NK-92 (cell line): ENCODE measurements around the gene CACNG5.
"Not testable (repeated sequence)": the region's sequence is repeated elsewhere in the genome, so short reads cannot be mapped to it uniquely, and the experiment has no call there.

Source experiments
- DNase-seq: peaks from one replicate; lab custom pipeline; 2025; ENCODE audit not compliant: unreplicated experiment; lab: John Stamatoyannopoulos, UW

Gene CACNG5

GRCh38 chr17:66903296-66903695, 68.4 kb downstream of the CACNG5 start:
- DNase-seq: not testable (repeated sequence)

DNA sequence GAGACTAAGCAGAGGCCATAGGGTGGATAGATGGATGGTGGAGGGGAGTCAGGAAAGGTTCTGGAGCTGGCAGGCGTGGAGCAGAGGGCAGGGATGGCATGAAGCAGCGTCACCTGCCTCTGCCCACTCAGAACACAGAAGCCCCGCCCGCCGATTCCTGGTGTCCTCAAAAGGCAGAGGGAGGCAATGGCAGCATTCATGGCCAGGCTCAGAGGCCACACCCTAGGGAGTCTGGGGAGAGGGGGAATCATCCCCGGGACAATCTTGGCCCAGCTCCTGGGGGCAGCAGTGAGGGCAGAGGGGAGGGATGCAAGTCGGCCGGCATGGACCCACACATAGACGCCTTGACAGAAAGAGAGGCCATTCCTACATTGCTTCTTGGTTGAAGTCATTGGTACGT, 68.9 kb downstream of the CACNG5 start:
- DNase-seq: no peak

DNA sequence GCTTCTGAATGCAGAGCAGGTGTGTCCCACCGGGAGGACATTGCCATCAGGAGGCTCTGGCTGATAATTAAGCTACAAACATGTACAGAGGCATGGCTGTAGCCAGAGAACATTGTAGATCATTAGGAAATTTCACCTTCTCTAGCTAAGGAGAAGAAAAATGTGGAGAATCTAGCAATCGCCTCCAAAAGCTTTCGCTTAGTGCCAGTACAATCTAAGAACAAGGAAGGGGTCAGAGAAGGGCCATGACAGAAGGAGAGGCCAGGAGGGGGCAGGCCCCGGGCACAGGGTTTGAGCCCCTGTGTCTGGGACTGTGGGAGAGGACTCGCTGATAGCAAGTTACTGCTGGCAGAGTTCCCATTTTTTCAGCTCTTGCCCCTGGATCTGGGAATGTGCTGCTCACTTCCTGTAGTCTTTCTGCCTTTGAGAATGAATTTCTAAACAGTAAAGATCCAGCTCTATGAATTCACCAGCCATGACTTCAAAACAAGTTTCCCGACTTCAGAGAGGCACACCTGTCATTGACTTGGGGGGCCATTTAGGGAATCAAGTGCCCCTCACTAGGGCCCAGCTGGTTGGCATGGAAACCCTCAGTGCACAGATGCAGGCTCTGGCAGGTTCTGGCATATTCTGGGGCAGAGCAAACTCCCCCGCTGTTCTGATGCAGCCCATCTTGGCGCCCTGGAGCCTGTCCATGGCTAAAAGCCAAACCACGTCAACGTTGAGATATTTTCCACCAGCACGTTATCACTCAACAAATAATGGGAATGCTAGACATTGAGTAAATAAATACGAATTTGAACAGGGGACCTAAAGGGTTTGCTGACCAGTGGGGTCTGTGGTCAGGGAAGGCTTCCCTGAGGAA, 70.1 kb downstream of the CACNG5 start:
- DNase-seq: no peak

- DNase-seq: no peak
Observed at GRCh38 chr17:66906321-66907278, 71.7 kb downstream of the CACNG5 start.

DNA sequence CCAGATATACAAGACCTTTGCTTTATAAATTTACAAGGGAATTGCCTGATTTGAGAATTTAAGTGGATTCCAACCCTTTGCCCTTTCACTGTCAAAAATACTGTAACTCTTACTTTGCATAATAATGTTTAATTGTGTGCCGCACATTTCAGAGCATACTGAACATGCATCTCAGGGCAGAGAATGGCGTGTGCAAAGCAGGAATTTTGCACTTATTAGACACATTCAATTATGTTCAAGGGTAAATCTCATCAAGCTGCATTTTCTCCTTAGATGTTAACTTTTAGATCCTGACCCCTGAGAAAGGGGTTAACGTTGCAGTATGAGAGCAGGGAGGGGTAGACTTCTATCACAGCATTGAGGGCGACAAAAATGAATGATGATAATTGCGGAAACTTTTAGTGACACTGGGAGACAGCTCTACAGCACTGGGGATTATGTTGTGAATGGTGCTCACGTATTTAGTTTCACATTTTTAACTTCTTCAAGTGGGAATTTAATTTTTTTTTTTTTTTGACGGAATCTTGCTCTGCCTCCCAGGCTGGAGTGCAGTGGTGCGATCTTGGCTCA, 75.0 kb downstream of the CACNG5 start:
- DNase-seq: no peak

- DNase-seq: no peak
Observed at GRCh38 chr17:66910651-66911285, 75.9 kb downstream of the CACNG5 start.

DNA sequence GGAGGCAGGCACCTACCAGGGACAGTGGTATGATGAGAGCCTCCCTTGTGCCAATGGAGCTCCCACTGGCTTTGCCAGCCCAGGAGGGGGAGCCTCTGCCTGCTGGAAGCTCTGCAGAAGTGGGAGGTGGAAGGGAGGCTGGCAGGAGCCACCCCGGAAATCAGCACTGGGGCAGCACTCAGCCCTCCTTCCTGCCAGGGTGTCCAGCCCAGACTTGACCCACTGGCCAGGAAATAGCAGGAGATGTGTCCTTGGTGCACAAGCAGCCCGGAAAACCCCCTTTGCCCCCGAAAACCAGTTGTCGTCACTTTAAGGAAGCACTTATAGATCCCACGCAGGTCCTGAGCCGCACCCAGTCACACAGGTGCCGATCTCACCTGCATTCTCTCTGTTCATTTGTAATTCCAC, 80.3 kb downstream of the CACNG5 start:
- DNase-seq: no peak

DNA sequence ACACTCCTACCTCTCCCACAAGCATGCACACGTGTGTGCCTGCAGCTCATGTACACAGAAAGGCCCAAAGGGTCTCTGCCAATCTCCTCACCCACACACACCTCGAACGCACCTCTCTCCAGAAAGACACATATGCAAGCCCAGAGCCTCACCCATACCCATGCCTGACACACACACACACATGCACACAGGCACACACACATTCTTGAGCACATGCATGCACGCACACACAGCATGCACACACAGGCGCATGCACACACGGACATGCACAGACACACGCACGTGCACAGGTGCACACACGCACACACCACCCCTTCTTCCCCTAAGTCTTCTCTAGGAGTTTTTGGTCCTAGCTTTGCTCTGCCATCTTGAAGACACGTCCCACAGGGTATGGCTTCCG, 80.9 kb downstream of the CACNG5 start:
- no peak for DNase-seq

- DNase-seq: no peak
Observed at GRCh38 chr17:66916946-66917345, 82.0 kb downstream of the CACNG5 start.

GRCh38 chr17:66918896-66919295, 84.0 kb downstream of the CACNG5 start:
- no peak for DNase-seq

- DNase-seq: no peak
Observed at GRCh38 chr17:66920435-66920834, 85.5 kb downstream of the CACNG5 start.

DNA sequence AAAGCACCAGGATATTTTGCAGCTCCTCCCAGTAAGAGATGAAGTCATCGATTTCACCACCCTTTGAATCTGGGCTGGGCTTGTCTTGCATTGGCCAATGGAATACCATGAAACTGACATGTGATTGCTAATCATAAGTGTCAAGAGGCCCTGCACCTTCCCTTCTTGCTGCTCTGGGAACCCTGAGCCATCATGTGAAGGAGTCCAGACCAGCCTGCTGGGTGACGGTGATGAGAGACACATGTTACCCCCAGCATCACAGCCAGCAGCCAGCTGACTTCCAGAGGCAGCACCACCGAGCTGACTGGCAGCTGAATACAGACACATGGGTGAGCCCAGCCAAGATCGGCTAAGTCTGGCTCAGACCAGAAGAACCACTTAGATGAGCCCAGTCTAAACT, 86.0 kb downstream of the CACNG5 start:
- no peak for DNase-seq

DNA sequence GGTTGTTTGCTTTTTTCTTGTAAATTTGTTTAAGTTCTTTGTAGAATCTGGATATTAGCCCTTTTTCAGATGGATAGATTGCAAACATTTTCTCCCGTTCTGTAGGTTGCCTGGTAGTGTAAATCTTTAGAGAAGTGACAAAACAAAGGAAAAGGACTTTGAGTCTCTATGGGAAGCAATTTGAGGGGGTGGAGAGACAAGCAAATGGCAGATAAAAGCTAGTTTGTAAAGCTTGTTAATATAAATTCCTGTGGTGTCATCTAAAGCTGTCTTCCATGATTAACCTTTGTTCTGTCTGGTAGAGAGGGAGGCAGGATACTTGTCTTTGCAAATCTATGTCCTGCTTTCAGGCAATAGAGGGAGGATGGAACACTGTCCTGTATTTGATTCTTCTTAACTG, 89.0 kb downstream of the CACNG5 start:
- DNase-seq: no peak

DNA sequence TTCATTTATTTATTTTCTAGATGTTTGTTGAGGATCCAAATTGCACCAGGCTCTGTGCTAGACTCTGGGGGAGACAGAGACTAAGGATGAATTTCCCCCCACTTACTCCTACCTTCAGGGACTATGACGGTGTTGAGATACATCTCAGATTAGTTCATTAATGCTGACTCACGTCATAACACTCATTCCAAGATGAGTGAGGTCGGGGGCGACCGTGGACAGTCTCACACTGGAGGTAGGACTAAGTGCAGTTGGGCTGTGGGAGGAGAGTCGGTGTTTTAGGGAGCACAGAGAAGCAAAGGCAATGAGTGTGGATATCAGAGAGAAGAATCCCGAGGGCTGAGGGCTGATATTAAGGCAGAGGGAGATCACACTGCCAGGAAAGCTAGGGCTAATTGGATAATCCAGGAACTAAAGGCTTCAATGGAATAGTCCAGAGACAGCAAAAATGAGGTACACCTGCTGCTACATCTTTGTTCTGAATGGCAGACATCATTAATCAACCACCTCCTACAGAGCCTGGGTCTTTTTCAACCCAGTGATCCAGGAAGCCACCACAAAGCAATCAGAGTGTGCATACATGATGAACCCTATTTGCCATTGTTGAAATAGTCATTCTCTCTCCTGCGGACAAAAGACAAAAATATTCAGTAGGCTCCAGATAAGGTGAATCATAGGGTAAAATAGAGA, 91.0 kb downstream of the CACNG5 start:
- no peak for DNase-seq

- no peak for DNase-seq
Observed at GRCh38 chr17:66928949-66929348, 94.0 kb downstream of the CACNG5 start.

DNA sequence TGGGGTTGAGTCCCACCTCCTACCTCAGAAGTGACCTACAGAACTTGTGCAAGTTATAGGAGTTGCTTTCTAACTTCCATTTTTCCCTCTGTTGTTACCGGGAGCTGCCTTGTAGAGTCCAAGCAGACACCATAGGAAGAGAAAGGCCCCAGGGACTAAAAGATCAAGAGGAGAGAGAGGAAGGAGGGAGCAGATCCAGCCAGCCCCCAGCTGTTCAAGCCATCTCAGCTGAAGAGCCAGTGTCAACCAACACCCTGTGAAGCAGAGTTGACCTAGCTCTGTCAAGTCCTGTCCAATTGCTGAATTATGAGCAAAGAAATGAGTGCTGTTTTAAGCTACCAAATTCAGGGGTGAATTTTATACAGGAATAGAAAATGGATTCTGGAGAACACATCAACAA, 94.7 kb downstream of the CACNG5 start:
- no peak for DNase-seq

DNA sequence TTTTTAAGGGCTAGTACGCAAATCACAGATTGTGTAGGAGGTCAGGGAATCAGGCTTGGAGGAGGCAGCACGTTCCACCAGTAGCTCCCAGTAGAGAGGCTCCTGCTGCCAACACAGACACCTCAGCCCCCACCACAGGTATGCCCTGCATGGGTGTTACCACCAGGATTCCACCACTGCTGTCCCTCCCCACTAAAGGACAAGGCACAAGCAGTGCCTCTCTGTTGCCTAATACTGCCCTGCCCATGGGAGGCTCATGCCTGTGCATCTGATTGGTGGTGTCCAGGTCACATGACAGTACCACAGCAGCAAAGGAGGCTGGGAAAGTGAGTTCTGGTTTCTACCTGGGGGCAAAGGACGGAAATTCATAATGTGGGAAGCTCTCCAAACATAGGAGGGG, 96.0 kb downstream of the CACNG5 start:
- DNase-seq: no peak

- DNase-seq: no peak
Observed at GRCh38 chr17:66932311-66932710, 97.4 kb downstream of the CACNG5 start.

DNA sequence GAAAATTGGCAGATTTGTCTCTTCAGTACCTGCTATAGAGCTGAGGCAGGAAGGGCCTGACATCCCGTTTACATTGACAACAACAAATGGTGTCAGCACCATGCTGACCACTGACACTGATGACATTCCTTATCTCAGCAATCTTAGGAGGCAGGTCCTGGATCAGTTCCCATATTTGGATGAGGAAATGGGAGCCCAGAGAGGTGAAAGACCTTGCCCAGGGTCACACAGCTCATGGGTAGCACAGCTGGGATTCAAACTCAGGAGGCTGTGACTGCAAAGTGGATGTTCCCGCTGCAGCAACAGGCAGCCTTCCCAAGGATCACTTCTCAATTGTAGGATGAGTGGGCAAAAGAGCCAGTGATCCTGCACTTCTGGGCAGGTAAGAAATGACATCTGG, 99.1 kb downstream of the CACNG5 start:
- no peak for DNase-seq
